NCI-H2227 treated with DMSO at 0.1 percent for 48 hours (cell line): ENCODE measurements around the gene LYRM7.
"Not testable (repeated sequence)": the region's sequence is repeated elsewhere in the genome, so short reads cannot be mapped to it uniquely, and the experiment has no call there.

Source experiments
- DNase-seq: peaks from one replicate; lab custom pipeline; 2025; lab: John Stamatoyannopoulos, UW

The LYRM7 gene

GRCh38 chr5:131221008-131221703, 50.4 kb downstream of the LYRM7 start:
- DNase-seq = no peak

- no peak for DNase-seq
Observed at GRCh38 chr5:131221888-131222287, 51.1 kb downstream of the LYRM7 start.

DNA sequence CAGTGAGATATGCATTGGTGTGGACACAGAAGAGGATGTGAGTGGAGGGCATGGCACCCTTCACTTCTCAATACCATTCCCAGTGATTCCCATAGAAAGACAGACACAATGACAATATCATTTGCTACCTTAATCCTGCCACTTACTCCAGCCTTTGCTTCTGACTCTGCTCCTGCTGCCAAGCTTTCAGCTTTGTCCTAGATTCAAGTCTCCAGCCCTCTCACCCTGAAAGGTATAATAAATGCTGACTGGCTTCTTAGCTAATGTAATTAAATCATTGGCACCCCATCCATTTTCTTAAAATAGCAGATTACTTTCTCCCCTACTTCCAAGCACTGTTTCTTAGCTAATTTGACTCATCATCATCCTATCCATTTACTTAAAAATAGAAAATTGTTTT, 52.0 kb downstream of the LYRM7 start:
- no peak for DNase-seq

DNA sequence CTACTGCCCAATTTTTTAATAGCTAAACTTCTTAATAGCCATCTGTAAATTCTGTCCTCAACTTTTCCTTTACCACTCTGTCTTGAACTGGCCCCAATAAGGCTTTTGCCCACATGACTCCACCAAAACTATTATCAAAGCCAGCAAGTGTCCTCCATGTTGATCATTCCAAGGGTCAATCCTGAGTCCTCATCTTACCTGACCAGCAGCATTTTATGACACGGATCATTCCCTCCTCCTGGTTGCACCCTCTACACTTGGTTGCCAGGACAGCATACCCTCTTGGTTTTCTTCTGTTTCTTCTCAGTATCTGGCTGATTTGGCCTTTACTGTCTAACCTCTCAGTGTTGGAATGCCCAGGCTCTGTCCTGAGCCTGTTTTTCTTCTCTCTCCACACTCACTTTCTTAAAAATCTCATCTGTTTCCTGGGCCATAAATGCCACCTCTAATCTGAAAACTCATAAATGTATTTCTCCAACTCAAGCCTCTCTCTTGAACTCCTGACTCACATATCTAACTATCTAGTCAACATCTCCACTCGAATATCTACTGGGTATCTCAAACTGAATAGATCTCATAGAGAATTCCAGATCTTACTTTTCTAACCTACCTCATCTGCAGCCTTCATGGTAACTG, 53.1 kb downstream of the LYRM7 start:
- no peak for DNase-seq

GRCh38 chr5:131224387-131225201, 53.9 kb downstream of the LYRM7 start:
- DNase-seq = no peak

DNA sequence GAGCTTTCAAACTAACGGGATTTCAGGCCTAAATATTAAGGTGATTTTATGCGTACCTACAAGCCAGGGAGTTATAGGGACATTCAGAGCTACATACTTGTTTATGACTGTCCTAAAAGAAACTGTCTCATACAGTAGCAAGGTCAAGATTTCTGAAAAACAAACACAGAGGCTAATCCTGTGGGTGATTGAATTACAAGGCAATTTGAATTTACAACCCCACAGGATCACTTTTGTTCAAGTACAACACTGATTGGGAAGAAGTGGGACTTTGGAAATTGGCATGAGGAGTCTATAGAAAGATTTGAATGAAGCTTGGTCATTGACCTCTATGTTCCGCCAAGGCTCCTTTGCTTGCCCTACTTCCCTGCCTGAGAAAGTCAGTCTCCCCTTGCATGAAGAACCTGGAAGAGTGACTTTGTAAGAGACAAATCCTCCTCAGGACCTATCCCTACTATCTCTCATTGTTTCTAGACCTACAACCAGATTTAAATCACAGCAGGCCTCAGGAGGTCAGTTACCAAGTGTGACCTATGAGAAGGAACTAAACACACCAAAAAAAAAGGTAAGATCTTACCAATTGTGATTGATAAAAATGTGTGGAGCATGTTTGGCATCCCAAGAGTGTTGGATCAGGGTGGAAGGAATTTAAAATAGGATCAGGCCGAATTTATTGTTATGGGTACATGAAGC, 54.7 kb downstream of the LYRM7 start:
- DNase-seq = no peak

DNA sequence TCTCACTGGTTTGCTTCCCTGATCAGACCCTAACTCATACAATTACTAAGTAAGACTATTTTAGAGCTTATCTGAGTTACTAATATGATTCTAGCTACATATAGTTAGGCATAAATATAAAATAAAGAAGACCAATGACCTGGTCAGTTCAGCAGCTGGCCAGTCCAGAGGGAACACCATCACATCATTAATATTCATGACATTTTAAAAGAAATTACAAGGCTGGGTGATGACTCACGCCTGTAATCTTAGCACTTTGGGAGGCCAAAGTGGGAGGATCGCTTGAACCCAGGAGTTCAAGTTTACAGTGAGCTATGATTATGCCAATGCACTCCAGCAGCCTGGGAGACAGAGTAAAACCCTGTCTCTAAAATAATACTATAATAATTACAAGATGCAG, 56.2 kb downstream of the LYRM7 start:
- no peak for DNase-seq

DNA sequence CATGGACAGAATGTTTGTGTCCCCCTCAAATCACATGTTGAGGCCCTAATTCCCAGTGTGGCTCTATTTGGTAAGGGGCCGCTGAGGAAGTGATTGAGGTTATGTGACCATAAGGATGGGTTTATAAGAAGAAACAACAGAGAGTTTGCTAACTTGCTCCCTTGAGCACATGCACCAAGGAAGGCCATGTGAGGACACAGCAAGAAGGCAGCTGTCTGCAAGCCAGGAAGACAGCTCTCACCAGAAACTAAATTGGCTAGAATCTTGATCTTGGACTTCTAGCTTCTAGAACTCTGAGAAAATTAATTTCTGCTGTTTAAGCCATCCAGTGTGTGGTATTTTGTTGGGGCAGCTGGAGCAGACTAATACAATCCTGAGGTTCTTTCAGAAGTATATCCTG, 57.9 kb downstream of the LYRM7 start:
- no peak for DNase-seq

GRCh38 chr5:131229623-131230022, 58.9 kb downstream of the LYRM7 start:
- DNase-seq = no peak

- DNase-seq = peak; percentile 18
Observed at GRCh38 chr5:131230406-131230805, 59.7 kb downstream of the LYRM7 start.

DNA sequence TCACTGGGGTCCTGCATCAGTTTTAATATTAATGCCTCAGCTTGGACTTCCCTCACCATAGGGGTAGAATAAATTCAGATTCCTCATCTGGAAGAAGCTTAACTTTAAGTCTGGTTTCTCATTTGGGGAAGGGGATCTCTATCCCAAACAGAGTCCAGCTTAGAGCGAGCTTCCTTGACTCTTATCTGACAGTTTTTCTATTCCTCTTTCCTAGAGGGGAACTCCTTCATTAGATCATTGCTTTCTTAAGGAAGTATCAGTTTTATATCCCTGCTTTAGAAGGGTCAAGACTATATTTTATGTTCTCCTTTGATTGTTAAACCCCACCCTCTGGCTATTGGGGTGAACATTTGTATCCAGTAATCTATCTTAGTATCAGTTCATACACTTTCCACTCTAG, 68.9 kb downstream of the LYRM7 start:
- DNase-seq = no peak

GRCh38 chr5:131242728-131243255, 72.0 kb downstream of the LYRM7 start:
- no peak for DNase-seq

DNA sequence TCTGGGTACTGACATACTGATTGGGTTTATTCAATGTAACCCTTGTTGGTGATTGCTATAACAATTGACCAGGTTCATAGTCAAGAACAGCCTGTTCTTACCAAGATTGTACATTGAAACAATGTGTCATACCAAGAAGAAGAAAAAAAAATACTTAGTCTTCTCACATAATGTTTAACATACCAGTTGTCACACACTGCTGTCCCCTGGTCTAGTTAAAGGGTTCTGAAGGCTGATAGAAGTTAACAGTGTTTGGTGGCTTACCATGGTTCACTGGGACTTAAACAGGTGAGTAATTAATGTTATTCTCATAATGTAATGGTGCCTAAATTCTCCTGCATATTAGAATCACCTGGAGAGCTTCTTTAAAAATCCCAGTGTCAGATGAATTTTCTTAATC, 74.6 kb downstream of the LYRM7 start:
- no peak for DNase-seq

- DNase-seq = no peak
Observed at GRCh38 chr5:131245948-131246347, 75.2 kb downstream of the LYRM7 start.

GRCh38 chr5:131246504-131246903, 75.8 kb downstream of the LYRM7 start:
- no peak for DNase-seq

DNA sequence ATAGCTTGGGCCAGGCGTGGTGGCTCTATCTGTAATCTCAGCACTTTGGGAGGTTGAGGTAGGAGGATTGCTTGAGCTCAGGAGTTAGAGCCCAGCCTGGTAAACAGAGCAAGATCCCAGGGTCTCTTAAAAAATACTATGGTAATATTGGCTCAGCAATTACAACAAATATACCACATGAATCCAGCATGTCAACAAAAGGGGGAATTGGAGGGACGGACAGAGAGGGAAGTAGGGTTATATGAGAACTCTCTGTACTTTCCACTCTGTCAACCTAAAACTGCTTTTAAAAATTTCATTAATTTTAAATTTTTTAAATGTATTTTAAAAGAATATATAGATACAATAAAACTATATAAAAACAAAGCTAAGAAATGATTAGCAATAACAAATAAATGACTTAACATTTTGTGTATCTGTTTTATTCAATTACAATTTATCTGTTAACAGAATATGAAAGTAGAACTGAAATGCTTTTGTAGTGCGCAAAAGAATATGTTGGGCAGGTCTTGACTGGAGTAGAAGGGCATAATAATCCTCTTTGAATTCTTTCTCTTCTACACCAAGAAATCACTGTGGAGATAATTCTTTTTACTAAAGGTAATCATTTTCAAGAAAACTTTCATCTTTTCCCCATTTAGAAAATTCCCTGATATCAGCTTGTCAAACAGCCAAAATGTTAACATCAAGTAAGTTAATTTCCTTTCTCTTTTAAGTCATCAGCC, 80.2 kb downstream of the LYRM7 start:
- DNase-seq = no peak

DNA sequence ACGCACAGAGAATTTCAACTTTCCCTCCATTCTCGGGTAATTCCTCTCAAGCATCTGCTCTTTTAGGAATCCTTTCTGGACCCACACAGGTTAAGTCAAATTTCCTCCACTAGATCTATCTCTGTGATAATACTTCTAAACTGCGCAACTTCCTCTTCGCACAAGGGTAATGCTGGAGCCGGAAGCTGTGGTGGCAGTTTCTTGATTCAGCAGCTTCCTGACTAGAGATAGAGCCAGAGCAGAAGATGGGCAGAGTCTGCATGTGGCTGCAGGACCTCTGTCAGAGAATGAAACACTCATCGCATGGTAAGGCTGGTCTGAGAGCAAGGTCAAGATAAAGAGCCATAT, 82.1 kb downstream of the LYRM7 start:
- no peak for DNase-seq

GRCh38 chr5:131254025-131254424, 83.3 kb downstream of the LYRM7 start:
- DNase-seq = not testable (repeated sequence)

DNA sequence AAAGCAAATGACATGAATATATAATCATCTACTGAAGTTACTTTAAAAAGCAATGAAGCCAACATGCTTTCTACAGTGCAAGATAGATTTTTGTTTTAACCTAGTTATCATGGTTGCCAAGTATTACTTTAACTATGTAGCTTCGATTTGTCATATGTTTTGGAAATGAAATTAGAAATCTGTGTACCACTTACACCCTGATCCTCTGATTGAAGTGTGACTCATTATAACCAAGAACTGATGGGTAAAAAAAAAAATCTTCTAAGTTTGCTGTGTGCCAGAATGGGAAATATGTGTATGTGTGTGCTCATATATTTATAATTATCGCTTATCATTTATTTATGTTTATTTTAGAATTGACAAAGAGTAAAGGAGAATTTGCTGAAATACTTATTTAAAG, 84.0 kb downstream of the LYRM7 start:
- DNase-seq = no peak
